NCI-H69 (cell line): Measurements from ENCODE around the gene CREG2.

Experiments used
- DNase-seq: peaks from one replicate; lab custom pipeline; 2025; lab: John Stamatoyannopoulos, UW

The CREG2 gene

GRCh38 chr2:101409699-101410098 lies 22.4 kb upstream of the CREG2 start:
- no peak for DNase-seq

DNA sequence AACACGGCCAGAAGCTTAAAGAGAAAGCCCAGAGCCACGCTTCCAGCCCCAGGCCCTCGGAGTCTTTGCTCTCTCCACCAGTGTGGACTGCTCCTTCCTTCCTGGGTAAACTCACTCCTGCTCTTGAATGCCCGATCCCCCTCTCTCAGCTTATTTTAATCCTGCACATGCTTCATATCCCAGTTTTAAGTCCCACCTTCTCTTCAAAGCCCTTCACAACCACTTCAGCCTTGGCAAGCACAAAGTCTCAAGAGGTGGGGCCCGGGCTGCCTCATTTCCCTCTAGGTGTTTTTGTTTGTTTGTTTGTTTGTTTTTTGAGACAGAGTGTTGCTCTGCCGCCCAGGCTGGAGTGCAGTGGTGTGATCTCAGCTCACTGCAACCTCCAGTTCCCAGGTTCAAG lies 21.6 kb upstream of the CREG2 start:
- no peak for DNase-seq

GRCh38 chr2:101405351-101405899 lies 18.1 kb upstream of the CREG2 start:
- DNase-seq: no peak

DNA sequence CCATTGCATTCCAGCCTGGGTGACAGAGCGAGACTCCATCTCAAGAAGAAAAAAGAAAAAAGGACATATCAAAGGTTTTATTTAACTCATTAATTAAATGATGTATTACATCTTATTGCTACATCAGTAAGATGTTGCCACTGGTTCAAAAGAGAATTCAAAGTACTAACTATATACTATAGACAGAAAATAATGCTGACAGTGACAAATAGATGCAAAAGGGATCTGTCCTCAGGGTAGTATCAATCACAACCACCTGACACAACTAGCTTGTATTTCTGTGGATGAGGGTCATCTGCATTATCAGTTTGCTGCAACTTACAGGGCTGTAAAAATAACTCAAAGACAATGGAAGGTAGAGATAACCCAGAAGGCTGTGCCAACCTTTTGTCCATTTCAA lies 16.4 kb upstream of the CREG2 start:
- DNase-seq: no peak

GRCh38 chr2:101402630-101403029 lies 15.3 kb upstream of the CREG2 start:
- DNase-seq: no peak

DNA sequence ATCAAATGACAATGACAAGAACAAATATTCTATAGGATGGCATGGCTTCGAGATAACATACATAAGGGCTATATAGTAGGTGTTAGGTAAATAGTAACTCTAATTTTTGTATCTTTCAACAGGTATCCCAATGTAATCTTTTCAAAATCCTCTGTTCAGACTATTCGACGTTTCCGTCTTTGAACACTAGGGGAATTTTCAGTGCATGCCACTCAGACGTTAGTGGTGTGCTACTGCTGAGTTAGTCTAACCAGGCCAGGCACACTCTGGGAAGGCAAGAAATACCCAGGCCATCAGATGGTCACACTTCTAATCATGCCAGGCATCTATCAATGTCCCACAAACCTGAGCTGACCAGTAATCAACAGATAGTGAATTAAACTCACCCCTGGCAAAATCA lies 14.6 kb upstream of the CREG2 start:
- DNase-seq: no peak

- DNase-seq: no peak
These were observed 14.0 kb upstream of the CREG2 start for GRCh38 chr2:101401326-101401665.

DNA sequence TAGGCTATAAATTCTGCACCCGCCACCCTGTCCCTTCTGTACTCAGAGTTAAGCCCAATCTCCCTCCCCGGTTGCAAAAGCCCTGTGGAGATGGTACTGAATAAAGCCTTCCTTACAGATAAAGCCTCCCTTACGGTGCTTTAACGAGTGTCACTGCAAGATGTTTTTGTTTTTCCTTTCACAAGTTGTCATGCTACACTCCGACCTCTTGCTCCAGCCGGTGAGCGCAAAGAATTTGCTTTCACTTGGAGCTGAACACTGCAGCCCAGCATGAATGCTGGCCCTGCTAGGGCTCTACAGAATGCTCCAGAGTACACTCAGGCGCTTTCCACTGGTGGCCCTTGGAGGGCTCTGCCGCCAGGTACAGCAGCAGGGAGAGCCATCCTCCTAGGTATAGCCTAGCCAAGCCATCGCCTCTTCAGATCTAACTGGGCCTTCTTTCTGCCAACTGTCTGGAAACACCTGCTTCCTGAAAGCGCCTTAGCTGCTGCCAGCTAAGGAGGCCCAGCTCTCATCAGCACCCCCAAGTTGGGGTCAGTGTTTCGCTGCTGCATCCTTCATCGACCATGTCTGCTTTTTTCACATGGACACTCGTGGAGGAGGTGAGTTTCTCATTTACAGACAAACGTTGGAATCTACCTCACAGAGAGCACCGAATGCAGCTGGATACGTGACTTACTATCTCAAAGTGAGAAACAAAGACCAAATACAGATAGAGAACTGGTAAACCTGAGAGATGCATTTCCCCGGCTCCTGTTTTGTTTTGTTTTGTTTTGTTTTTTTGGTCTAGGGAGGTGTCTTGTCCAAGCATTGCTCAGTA lies 13.4 kb upstream of the CREG2 start:
- no peak for DNase-seq

- no peak for DNase-seq
These were observed 12.7 kb upstream of the CREG2 start for GRCh38 chr2:101400048-101400447.

DNA sequence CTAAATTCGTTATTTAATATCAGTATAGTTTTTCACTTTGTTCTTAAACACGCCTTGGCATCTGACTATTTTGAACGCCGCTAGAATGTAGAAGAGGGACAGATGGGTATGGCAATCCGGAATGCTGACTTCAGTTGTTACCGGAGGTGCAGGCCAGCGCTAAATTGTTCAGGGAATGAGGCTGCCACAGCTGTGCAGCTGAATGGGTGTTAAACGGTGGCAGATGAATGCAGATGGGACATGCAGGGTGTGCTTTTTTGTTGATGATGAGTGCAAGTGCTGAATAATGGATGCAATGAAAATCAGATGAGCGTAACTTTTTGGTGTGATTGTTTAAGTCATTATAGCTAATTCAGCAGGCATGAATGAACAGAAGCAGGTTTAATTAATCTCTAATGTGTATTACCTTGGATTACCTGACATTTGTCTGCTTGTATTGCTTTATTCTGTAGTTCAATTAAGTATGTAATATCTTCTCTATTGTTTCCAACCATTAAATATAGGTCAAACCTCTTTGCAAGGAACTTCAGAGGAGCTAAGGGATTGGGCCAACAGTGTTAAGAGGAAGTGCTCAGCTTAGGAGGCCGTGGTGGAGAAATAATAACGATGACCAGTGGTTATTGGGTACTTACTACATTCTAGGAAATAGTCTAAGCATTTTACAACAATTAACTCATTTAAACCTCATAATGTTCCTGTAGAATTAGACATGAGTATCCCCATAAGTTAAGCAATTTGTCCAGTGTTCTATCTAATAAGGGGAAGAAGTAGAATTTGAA lies 11.9 kb upstream of the CREG2 start:
- DNase-seq: no peak

DNA sequence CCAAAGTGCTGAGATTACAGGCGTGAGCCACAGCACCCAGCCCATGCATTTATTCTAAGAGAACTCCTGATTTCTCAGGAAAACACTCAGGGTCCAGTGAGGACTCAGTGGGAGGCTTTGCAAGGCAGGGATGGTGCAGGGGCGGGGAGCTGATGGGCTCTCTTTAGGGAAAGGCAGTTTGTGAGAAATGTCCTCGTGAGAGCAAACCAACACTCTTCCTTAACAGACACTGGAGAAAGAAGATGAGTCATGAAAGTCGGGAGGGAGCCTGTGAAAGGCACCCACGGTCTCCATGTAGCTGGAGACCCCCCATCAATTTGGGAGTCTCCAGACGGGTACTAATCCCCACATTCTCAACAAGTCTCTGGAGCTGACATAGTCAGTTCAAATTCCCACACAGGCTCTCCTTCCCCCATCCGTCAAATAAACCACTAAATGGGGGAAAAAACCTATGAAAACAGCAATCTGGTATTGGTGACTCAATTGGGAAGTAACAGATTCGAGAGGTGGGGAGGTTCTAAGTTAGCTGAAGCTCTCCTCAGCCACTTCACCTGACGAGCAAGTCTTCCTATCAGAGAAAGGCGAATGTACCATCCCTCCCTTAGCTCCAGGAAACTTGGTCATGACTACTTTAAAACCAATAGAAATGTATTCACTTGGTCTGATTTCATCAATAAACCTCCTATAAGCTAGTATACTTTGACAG lies 11.0 kb upstream of the CREG2 start:
- DNase-seq: no peak

GRCh38 chr2:101396316-101396717 lies 9.0 kb upstream of the CREG2 start:
- no peak for DNase-seq

GRCh38 chr2:101395545-101396315 lies 8.4 kb upstream of the CREG2 start:
- no peak for DNase-seq

DNA sequence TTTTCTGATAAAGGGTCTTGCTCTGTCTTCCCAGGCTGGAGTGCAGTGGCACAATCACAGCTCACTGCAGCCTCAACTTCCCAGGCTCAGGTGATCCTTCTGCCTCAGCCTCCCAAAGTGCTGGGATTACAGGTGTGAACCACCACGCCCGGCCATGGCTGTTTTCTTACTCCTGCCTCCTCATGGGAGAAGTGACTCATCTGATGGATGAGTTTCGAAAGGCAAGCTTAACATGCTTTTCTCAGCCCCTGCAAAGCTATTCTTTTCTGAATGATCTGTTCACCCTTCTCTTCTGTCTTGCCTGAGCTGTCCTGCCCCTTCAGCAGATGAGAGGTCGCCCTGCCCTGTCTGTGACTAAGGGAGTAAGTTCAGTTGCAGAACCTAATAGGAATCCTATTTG lies 929 bp upstream of the CREG2 start:
- DNase-seq: no peak

GRCh38 chr2:101386599-101387150 lies 628 bp downstream of the CREG2 start:
- DNase-seq: peak; percentile 2

DNA sequence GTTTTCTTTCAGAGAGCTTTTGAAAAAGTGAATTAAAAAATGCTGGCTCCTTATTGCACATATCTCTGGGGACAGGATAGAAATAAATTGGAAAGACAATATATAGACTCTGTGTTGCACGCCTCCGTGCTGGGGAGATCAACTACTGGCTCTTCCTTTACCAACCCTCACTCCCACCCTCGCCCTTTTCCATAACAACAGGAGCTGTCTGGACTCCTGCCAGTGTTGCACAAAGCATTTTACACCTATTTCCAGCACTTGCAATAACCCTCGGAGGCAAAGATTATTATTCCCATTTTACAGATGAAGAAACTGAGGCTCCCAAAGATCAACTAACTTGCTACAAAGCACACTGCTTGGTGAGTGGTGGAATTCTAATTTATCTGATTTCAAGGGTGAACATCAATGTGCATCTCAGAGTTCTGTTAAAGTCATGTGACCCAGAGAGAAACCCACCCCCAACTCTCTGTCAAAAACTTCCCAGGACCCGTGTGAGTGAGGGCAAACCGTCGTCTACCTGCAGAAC lies 4.2 kb downstream of the CREG2 start:
- DNase-seq: no peak

GRCh38 chr2:101382442-101382841 lies 4.9 kb downstream of the CREG2 start:
- DNase-seq: no peak

- no peak for DNase-seq
These were observed 6.9 kb downstream of the CREG2 start for GRCh38 chr2:101380376-101380775.

DNA sequence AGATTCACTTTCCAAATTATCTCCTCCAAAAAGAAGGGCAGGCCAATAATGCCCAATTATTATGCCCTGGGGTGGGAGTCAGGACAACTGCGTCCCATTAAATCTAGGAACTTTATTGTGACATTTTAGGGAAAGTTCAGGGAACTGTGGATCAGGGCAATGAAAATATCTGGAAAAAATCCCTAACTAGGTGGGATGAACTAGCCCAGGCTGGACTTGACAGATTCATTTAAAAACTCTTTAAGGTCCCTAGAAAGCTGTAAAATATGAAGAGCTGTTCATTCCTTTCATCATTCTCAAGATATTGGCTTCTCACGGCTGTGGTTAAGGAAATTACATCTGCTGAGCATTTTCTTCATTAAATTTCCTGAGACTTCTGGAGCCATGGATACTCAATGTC lies 8.2 kb downstream of the CREG2 start:
- DNase-seq: no peak

GRCh38 chr2:101375653-101376052 lies 11.7 kb downstream of the CREG2 start:
- DNase-seq: no peak

- no peak for DNase-seq
These were observed 12.3 kb downstream of the CREG2 start for GRCh38 chr2:101374821-101375561.
